ENCODE measurements around the gene HSPA9.

Gene HSPA9

DNA sequence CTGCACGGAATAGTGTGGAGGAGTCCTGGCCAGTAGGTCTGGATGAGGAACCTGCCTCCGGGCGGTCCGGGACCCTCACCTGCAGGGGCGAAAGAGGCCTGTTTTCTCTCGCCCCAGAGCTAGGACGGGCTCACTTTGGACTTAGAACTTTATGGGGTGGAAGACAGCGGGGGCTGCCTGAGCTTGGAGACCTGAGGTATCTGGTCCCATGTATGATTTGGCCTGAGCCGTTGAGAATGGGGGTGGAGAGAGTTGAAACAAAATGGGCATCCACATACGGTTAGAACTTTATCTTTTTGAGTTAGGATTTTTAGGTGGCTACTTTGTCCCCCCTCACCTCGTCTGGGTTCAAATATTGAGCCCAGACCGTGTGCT, 31.5 kb downstream of the HSPA9 start:
- no peak for DNase-seq

DNA sequence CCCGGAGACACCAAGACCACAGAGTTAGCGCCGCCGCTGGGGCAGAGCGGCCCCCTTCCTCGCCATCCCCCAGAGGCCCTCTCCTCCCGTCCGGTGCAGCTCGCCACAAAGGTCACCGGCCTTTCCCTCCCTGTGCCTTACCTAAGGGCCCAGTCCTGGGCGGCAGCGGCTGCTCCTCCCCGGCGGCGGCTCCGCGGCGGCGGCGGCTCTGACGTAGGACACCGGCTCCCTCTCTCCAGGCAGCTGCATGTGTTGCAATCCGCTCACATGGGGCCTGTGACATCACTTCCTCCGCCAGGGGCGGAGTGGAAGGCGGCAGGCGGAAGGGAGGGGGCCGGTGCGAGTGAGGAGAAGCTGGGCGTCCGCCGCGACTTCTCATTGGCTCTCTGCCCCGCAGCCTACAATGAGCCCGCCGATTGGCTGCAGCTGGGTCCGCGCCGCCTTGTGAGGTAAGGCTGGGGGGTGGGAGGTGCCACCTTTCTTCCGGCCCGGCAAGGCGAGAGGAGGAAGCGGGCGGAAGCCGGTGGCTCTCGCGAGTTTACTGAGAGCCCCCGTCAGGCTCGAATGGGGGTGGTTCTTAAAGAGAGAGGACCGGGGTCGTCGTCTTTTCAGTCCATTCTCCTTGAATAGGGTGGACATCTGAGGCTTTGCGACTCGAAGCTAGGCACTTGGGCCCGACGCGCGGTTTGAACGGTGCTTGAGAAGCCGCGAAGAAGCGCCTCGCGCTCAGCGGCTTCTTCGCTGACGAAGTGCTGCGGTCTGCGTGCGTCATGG, 32.1 kb downstream of the HSPA9 start, which contains the start of gene ETF1:
Gene ETF1, minus strand, starts transcription at position 281 of the 774 bp plus-strand sequence. CDS start 318 bp downstream, outside the sequence.
- Histone ChIP-seq H2BK120ac (ENCODE audit: low read depth, low read length) (no peak within 1 kb of the TSS), H3K23ac (ENCODE audit: low read length) (peak within 1 kb of the TSS; percentile 83), H3K27ac (ENCODE audit: low read depth, low read length) (peak within 1 kb of the TSS; percentile 79), H4K5ac (ENCODE audit: low read length) (no peak within 1 kb of the TSS), H3K18ac (ENCODE audit: low read length) (peak within 1 kb of the TSS; percentile 65), H3K9ac (ENCODE audit: low read length) (peak within 1 kb of the TSS; percentile 98), H2BK5ac (ENCODE audit: low read length) (peak within 1 kb of the TSS; percentile 81), H3K79me1 (ENCODE audit: low read length) (peaks cover 10% of the 10 kb centered on the region), H3K27me3 (ENCODE audit: insufficient read depth, low read length, poor library complexity) (no peaks in the 10 kb centered on the region), H3K56ac (ENCODE audit: low read length) (peak within 1 kb of the TSS; percentile 99), H2BK15ac (replicated peaks; ENCODE audit: low read depth) (no peak within 1 kb of the TSS), H3K4me2 (ENCODE audit: low read length) (peak within 1 kb of the TSS; percentile 83), H4K8ac (ENCODE audit: low read depth, low read length) (peak within 1 kb of the TSS; percentile 78), H3K4ac (ENCODE audit: low read depth, low read length) (peak within 1 kb of the TSS; percentile 64), H3K4me1 (ENCODE audit: control insufficient read depth, low read depth, low read length) (peaks cover 4% of the 10 kb centered on the region), H2AK5ac (ENCODE audit: low read length) (peak within 1 kb of the TSS; percentile 81), H3K4me3 (ENCODE audit: low read length) (peak within 1 kb of the TSS; percentile 96), H3K36me3 (ENCODE audit: control insufficient read depth, insufficient read depth, low read length) (no peaks in the 10 kb centered on the region), H3K79me2 (ENCODE audit: control insufficient read depth, insufficient read depth, low read length) (peaks cover 74% of the 10 kb centered on the region)
- no CpG with 5 or more reads among the region's 70 CpGs for WGBS (ENCODE audit: extremely low coverage, insufficient coverage, low lambda C conversion rate)
- peak; percentile 100 for DNase-seq

More for the DNA sequence above, 31.5 kb downstream of the HSPA9 start:
- H4K8ac ChIP-seq (ENCODE audit: low read depth, low read length), result no peak overlapping the region
- no peak overlapping the region for H2BK120ac ChIP-seq (ENCODE audit: low read depth, low read length)
- peak overlapping the region; percentile 90 for H3K9ac ChIP-seq (ENCODE audit: low read length)
- H2BK5ac ChIP-seq (ENCODE audit: low read length), result peak overlapping the region; percentile 81
- no peak overlapping the region for H2BK15ac ChIP-seq (replicated peaks; ENCODE audit: low read depth)
- whole genome bisulfite sequencing (ENCODE audit: extremely low coverage, insufficient coverage, low lambda C conversion rate), result no CpG with 5 or more reads among the region's 12 CpGs
- peak overlapping the region; percentile 65 for H3K27ac ChIP-seq (ENCODE audit: low read depth, low read length)
- H3K79me2 ChIP-seq (ENCODE audit: control insufficient read depth, insufficient read depth, low read length), result peaks cover 71% of the 10 kb centered on the region
- peaks cover 4% of the 10 kb centered on the region for H3K4me1 ChIP-seq (ENCODE audit: control insufficient read depth, low read depth, low read length)
- peaks cover 11% of the 10 kb centered on the region for H3K79me1 ChIP-seq (ENCODE audit: low read length)
- H3K56ac ChIP-seq (ENCODE audit: low read length), result peak overlapping the region; percentile 96
- H3K27me3 ChIP-seq (ENCODE audit: insufficient read depth, low read length, poor library complexity), result no peaks in the 10 kb centered on the region
- H3K4me3 ChIP-seq (ENCODE audit: low read length), result peak overlapping the region; percentile 92
- peak overlapping the region; percentile 81 for H2AK5ac ChIP-seq (ENCODE audit: low read length)
- no peak overlapping the region for H3K4ac ChIP-seq (ENCODE audit: low read depth, low read length)
- peak overlapping the region; percentile 35 for H3K18ac ChIP-seq (ENCODE audit: low read length)
- peak overlapping the region; percentile 83 for H3K4me2 ChIP-seq (ENCODE audit: low read length)
- H3K23ac ChIP-seq (ENCODE audit: low read length), result peak overlapping the region; percentile 83
- no peak overlapping the region for H4K5ac ChIP-seq (ENCODE audit: low read length)
- no peaks in the 10 kb centered on the region for H3K36me3 ChIP-seq (ENCODE audit: control insufficient read depth, insufficient read depth, low read length)

DNA sequence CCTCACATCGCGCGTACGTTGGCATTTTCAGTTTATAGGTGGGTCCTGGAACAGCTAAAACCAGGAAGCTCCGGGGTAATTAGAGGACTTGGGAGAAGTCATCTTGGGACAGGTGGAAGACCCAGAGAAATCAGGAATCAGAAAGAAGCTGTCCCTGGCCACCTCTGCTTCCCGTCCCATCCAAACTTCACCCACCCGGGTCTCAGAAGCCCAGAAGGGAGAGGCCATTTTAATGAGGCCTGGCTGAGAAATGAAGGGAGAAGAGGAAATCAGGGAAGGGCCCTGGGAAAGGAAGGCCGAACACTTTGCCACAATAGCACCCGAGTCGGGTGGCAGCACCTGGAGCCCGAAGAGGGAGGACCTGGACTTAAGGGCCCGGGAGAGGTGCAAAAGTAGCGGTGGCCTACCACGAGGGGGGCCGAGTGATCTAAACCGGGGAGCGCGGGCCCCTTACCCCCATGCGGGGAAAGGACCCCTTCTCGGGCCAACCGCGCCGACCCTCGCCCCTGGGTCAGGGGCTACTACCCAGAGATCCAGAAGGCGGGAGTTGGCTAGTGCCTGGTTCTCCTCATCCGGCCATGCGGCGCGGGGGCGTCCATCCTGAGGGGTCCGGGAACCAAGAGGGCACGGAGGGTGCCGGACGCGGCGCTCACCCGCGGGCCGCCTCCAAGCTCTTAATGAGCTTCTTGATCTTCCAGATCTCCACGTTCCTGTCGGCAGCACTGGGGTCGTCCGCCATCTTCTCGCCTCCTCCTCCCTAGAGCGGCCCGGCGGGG, 32.8 kb downstream of the HSPA9 start:
- peak; percentile 32 for DNase-seq
- Histone ChIP-seq H2BK15ac (replicated peaks; ENCODE audit: low read depth) (no peak overlapping the region), H3K27me3 (ENCODE audit: insufficient read depth, low read length, poor library complexity) (no peaks in the 10 kb centered on the region), H2AK5ac (ENCODE audit: low read length) (no peak overlapping the region), H3K56ac (ENCODE audit: low read length) (peak overlapping the region; percentile 99), H3K4me1 (ENCODE audit: control insufficient read depth, low read depth, low read length) (peaks cover 4% of the 10 kb centered on the region), H3K23ac (ENCODE audit: low read length) (peak overlapping the region; percentile 52), H3K4me3 (ENCODE audit: low read length) (peak overlapping the region; percentile 96), H4K8ac (ENCODE audit: low read depth, low read length) (peak overlapping the region; percentile 78), H2BK5ac (ENCODE audit: low read length) (no peak overlapping the region), H2BK120ac (ENCODE audit: low read depth, low read length) (no peak overlapping the region), H3K9ac (ENCODE audit: low read length) (peak overlapping the region; percentile 98), H3K79me1 (ENCODE audit: low read length) (peaks cover 10% of the 10 kb centered on the region), H3K36me3 (ENCODE audit: control insufficient read depth, insufficient read depth, low read length) (no peaks in the 10 kb centered on the region), H4K5ac (ENCODE audit: low read length) (no peak overlapping the region), H3K4me2 (ENCODE audit: low read length) (peak overlapping the region; percentile 78), H3K27ac (ENCODE audit: low read depth, low read length) (peak overlapping the region; percentile 79), H3K79me2 (ENCODE audit: control insufficient read depth, insufficient read depth, low read length) (peaks cover 76% of the 10 kb centered on the region), H3K18ac (ENCODE audit: low read length) (peak overlapping the region; percentile 65), H3K4ac (ENCODE audit: low read depth, low read length) (peak overlapping the region; percentile 64)
- WGBS (ENCODE audit: extremely low coverage, insufficient coverage, low lambda C conversion rate), result no CpG with 5 or more reads among the region's 47 CpGs

DNA sequence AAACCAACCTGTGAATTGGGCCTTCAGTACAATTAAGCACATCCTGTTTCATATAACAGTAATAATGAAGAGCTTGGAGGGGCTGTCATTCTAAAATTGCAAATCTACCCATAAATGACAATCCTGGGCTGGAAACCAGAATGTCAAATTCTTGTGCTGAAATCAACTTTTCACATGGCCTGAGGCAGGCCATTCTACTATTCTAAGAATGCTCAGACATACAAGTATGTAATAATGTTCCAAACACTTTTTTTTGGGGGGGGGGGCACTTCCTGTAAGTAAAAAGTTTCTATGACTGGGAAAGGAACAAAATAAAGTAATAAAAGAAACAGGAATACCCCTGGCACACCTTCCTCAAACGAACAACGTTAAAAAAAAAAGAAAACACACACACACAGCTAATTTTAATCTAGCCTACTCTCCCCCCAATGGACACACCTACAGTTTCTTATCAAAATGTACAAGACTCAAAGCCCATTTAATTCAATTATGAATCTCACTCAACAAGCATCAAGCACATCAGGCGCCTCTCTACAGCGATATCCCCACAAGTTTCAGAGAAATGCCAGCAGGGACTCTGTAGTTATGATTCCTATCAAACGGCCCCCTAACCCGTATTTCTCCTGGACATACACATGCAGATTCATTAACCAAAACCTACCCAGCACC, 33.6 kb downstream of the HSPA9 start:
- Histone ChIP-seq H2BK15ac (replicated peaks; ENCODE audit: low read depth) (no peak overlapping the region), H3K9ac (ENCODE audit: low read length) (peak overlapping the region; percentile 98), H3K79me2 (ENCODE audit: control insufficient read depth, insufficient read depth, low read length) (peaks cover 77% of the 10 kb centered on the region), H3K18ac (ENCODE audit: low read length) (no peak overlapping the region), H3K79me1 (ENCODE audit: low read length) (peaks cover 9% of the 10 kb centered on the region), H3K4me2 (ENCODE audit: low read length) (peak overlapping the region; percentile 78), H3K23ac (ENCODE audit: low read length) (no peak overlapping the region), H2BK120ac (ENCODE audit: low read depth, low read length) (no peak overlapping the region), H3K27me3 (ENCODE audit: insufficient read depth, low read length, poor library complexity) (no peaks in the 10 kb centered on the region), H4K5ac (ENCODE audit: low read length) (no peak overlapping the region), H4K8ac (ENCODE audit: low read depth, low read length) (no peak overlapping the region), H2AK5ac (ENCODE audit: low read length) (no peak overlapping the region), H3K4me3 (ENCODE audit: low read length) (peak overlapping the region; percentile 96), H3K27ac (ENCODE audit: low read depth, low read length) (no peak overlapping the region), H2BK5ac (ENCODE audit: low read length) (no peak overlapping the region), H3K4ac (ENCODE audit: low read depth, low read length) (no peak overlapping the region), H3K36me3 (ENCODE audit: control insufficient read depth, insufficient read depth, low read length) (no peaks in the 10 kb centered on the region), H3K4me1 (ENCODE audit: control insufficient read depth, low read depth, low read length) (peaks cover 4% of the 10 kb centered on the region), H3K56ac (ENCODE audit: low read length) (peak overlapping the region; percentile 99)
- WGBS (ENCODE audit: extremely low coverage, insufficient coverage, low lambda C conversion rate), result no CpG with 5 or more reads among the region's 6 CpGs
- DNase-seq, result no peak

DNA sequence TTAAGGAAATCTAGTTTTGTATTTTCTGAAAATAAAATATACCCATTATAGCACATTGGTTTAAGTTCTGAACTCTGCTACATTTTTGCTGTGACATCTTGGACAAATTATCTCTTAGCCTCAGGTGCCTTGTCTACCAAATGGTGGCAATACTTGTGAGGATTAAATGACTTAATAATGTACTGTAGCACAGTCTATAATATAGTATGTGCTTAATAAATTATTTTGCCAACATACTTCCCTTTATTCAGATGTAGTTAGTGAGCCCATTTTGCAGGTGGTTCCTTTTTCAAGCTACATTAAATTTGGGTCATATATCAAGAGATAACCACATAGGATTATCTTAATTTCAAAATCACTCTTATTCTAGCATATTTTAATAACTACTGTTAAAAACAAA, 35.4 kb downstream of the HSPA9 start:
- Histone ChIP-seq H3K4me3 (ENCODE audit: low read length) (no peak overlapping the region), H3K23ac (ENCODE audit: low read length) (no peak overlapping the region), H3K56ac (ENCODE audit: low read length) (no peak overlapping the region), H2AK5ac (ENCODE audit: low read length) (no peak overlapping the region), H3K4me1 (ENCODE audit: control insufficient read depth, low read depth, low read length) (peaks cover under 1% of the 10 kb centered on the region), H2BK120ac (ENCODE audit: low read depth, low read length) (no peak overlapping the region), H2BK5ac (ENCODE audit: low read length) (no peak overlapping the region), H3K27me3 (ENCODE audit: insufficient read depth, low read length, poor library complexity) (no peaks in the 10 kb centered on the region), H3K79me1 (ENCODE audit: low read length) (peaks cover 5% of the 10 kb centered on the region), H4K5ac (ENCODE audit: low read length) (no peak overlapping the region), H3K18ac (ENCODE audit: low read length) (no peak overlapping the region), H3K27ac (ENCODE audit: low read depth, low read length) (no peak overlapping the region), H3K4ac (ENCODE audit: low read depth, low read length) (no peak overlapping the region), H3K9ac (ENCODE audit: low read length) (no peak overlapping the region), H3K79me2 (ENCODE audit: control insufficient read depth, insufficient read depth, low read length) (peaks cover 79% of the 10 kb centered on the region), H2BK15ac (replicated peaks; ENCODE audit: low read depth) (no peak overlapping the region), H4K8ac (ENCODE audit: low read depth, low read length) (no peak overlapping the region), H3K36me3 (ENCODE audit: control insufficient read depth, insufficient read depth, low read length) (no peaks in the 10 kb centered on the region), H3K4me2 (ENCODE audit: low read length) (no peak overlapping the region)
- no peak for DNase-seq

Data from mesendoderm (in vitro differentiated cells).